Thyroid gland (tissue), 4 donors: ENCODE measurements around the gene MYZAP.

Source experiments
- POLR2A ChIP-seq, 2 donors: fragments of 450-650 bp; IDR thresholded peaks; one replicate each; pipeline ENCODE4 v1.6.1; 2017; ENCODE audit warnings: antibody characterized with exemption in 2 of 2, mild to moderate bottlenecking in 2 of 2, moderate library complexity in 1 of 2
- TF ChIP-seq, protein P1 (sequence below), 6 experiments: fragments of 200-600 bp in 3 of 6; fragments of 450-650 bp in 3 of 6; sonication (generic) in 3 of 6; IDR thresholded peaks; one replicate each; pipeline ENCODE4 v1.5.1; 2016 to 2019; ENCODE audit warnings: antibody characterized with exemption in 6 of 6, mild to moderate bottlenecking in 2 of 6, inconsistent platforms in 1 of 6, moderate library complexity in 1 of 6

DNA sequence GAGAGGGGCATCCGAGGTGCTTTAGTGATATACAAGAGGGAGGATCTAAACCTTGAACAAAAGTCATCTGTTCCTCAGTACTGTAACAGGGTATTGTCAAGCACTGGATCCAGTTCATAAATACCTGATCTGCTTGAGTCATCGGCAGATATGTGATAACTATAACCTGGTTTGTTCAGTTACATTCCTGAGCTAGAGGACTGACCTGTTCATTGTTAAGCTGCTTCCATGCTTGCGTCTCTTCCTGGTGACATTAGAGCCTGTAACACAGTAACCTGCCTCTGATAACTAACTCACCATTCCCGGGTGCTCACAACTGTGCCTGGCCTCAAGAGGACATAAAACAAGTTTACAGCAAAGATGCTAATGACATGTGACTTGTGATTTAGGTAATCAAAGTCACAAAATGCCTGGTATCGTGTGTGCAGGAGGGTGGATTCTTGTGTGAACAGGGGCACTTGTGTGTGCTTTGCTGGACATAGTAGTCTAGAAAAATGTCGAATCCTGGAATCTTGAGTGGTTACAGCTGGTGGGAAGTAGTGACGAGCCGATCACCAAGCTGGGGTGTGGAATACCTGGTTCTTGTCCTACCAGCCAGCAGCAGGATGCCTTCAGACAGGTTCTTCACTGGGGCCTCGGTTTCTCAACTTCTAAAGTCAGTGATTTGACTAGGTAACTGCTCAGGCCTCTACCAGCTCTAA lies 83.9 kb downstream of the MYZAP start:
- TF ChIP-seq, protein P1, sequence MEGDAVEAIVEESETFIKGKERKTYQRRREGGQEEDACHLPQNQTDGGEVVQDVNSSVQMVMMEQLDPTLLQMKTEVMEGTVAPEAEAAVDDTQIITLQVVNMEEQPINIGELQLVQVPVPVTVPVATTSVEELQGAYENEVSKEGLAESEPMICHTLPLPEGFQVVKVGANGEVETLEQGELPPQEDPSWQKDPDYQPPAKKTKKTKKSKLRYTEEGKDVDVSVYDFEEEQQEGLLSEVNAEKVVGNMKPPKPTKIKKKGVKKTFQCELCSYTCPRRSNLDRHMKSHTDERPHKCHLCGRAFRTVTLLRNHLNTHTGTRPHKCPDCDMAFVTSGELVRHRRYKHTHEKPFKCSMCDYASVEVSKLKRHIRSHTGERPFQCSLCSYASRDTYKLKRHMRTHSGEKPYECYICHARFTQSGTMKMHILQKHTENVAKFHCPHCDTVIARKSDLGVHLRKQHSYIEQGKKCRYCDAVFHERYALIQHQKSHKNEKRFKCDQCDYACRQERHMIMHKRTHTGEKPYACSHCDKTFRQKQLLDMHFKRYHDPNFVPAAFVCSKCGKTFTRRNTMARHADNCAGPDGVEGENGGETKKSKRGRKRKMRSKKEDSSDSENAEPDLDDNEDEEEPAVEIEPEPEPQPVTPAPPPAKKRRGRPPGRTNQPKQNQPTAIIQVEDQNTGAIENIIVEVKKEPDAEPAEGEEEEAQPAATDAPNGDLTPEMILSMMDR (IDR thresholded peaks at IDR 0.05): no peak
- TF ChIP-seq POLR2A (IDR thresholded peaks at IDR 0.05): no peak
